ENCODE results near the gene LPIN2.
A peak's percentile ranks its signal among the peaks of the same experiment; 100 is the strongest.
"Not testable (repeated sequence)": the region's sequence is repeated elsewhere in the genome, so short reads cannot be mapped to it uniquely, and the experiment has no call there.

The LPIN2 gene

DNA sequence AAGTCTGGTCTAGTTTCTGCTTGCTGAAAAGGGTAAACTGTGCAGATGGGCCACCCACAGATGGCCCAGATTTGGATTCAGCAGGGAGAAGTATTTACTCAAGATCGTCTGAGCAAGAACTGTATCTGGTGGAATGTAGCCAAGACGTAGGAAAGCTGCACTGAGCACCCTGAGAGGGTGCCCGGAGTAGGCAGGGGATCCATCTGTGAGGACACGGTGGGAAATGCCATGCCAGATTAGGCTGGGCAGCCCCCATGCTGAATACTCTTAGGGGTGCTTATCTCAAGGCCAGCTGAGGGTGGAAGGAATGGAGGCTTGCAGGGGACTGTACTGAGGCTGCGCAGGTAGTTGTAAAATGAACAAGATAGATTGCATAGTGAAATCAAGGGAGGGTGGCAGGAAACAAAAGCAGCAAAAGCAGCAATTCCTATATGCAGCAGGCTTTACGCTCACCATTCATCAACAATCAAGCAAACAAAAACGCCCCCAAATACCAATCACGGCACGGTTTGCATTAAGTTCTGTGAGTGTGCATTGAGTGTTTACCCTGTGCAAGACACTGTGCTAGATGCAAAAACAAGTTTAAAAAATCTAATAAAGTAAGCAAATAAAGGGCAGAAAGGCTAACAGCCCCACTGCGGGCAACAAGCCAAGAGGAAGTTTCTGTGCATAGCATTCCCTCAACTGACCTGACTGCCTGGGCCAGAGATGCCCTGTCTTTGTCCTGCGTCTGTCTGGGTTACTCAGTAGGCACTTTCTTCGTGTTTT lies 32.2 kb upstream of the LPIN2 start:
- DNase-seq (ENCODE audit: low spot score) = no peak

DNA sequence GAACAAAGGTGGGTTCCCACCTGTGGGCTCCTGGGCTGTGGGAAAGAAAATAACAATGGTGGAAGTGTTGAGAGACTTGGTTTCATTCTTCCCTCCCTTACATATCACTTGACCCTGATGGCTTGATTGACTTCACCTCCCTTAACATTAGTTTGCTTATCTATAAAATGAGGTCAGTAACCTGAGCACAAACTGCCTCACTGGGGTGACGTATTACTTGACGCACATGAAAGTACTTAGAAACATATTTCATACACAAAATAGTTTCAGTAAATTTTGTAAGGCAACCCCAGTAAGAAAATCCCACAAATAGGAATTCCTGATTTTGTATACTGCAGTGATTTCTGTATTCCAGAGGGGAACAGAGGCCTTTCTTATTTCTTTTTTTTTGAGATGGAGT lies 29.4 kb upstream of the LPIN2 start:
- DNase-seq (ENCODE audit: low spot score) = no peak

DNA sequence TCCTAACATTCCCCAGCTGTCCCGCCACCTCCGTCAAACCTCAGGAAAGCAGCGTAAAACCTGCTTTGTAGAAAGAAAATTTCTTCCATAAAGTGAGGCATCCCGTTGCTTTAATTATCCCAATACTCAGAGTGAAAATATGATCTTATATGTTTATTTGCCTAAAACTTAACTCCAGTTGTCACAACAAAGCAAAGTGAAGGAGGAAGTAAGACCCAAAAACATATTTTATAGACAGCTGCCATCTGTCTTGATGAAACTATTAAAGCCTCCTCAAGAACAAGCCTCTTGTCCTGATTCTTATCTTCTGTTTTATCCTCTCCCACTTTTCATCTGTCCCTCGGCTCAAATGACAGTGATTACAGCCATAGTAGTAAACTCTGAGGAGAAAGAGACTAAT lies 28.9 kb upstream of the LPIN2 start:
- DNase-seq (ENCODE audit: low spot score) = no peak

GRCh38 chr18:3040881-3041280 lies 27.9 kb upstream of the LPIN2 start:
- no peak for DNase-seq (ENCODE audit: low spot score)

- no peak for DNase-seq (ENCODE audit: low spot score)
Measured at GRCh38 chr18:3040173-3040572, 27.2 kb upstream of the LPIN2 start.

DNA sequence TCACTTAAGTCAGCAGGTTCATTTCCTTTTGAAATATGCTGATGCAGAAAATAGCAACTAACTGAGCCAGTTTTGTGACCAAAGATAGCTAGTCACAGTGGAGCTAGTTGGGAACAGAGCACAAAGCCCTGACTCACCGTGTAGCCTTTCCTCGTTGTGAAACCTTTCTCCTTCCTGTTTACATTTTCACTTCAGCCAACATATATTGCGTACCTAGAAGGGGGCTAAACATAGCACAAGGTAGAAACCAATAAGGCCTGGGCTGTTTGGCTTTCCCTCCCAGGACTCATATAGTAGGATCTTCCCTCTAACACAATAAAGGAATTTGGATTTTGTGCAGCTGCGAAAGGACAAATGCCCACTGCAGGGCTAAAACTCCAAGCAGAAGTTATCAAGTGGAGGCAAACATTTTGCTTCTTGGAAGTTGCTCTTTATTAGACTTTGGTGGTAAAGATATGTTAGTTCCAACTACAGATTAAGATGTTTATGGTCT lies 24.5 kb upstream of the LPIN2 start:
- DNase-seq (ENCODE audit: low spot score) = peak; percentile 77

- DNase-seq (ENCODE audit: low spot score) = no peak
Measured at GRCh38 chr18:3036108-3036507, 23.2 kb upstream of the LPIN2 start.

DNA sequence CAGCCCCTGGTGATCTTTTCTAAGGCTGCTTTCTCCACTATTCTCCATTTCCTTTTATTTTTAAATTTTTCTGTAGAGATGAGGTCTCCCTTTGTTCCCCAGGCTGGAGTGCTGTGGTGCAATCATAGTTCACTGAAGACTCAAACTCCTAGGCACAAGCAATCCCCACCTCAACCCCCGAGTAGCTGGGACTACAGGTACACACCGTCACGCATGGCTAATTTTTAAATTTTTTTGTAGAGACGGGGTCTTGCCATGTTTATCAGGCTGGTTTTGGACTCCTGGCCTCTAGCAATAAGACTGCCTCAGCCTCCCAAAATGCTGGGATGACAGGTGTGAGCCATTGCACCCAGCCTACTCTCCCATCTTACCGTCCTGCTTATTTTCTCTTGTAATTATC lies 22.7 kb upstream of the LPIN2 start:
- DNase-seq (ENCODE audit: low spot score) = no peak

DNA sequence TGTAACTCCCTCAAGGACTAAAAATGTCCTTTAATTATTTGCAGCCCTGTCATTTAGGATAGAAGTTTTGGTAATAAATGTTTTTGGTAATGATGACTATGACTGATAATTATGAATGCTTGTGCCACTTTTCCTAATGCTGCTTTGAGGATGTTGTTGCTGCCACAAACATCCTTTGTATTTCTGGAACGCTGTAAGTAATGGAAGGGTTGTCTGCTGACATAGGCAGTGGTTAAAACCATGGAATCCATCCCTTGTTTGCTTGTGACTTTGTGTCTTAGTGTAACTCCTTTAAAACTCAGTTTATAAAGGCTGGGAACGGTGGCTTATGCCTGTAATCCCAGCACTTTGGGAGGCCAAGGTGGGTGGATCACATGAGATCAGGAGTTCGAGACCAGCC lies 19.8 kb upstream of the LPIN2 start:
- no peak for DNase-seq (ENCODE audit: low spot score)

GRCh38 chr18:3029215-3029952 lies 16.4 kb upstream of the LPIN2 start:
- DNase-seq (ENCODE audit: low spot score) = peak; percentile 32

- not testable (repeated sequence) for DNase-seq (ENCODE audit: low spot score)
Measured at GRCh38 chr18:3028115-3028514, 15.2 kb upstream of the LPIN2 start.

DNA sequence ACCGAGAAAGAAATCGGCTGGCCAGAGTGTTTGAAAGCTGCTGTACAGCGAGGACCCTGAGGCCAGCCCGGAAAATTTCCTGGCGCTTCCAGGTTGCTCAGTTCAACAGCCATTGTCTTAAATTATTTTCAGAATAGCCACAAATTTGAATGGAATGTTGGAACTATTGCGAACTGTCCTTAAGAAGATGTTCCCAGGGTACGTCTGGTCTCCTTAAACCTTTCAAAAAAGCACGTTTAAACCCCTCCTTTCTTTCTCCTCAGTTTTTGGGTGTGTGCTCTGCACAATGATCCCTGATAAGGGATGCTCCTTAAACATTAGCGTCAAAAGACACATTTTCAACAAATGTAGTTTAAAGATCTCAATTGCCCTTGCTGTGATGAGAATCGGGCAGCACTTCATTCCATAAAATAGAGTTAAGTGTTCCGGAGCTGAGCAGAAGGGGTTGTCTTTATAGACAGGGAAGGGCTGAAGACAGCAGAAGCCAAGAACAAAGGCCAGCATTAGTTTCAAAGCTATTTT lies 14.5 kb upstream of the LPIN2 start:
- DNase-seq (ENCODE audit: low spot score) = no peak

DNA sequence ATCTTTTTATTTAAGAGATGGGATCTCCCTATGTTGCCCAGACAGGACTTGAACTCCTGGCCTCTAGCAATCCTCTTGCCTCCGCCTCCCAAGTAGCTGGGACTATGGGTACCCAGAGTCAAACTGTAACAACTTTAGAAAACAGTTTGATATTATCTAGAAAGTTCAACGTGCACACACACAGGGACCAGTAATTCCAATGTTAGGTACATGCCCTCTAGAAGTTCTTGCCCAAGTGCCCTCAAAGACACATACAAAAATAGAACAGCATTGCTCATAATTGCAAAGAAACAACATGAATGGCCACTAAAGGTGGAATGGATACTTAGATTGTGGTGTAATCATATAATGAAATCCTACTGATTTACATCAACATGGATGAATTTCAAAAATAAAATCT lies 12.6 kb upstream of the LPIN2 start:
- no peak for DNase-seq (ENCODE audit: low spot score)

DNA sequence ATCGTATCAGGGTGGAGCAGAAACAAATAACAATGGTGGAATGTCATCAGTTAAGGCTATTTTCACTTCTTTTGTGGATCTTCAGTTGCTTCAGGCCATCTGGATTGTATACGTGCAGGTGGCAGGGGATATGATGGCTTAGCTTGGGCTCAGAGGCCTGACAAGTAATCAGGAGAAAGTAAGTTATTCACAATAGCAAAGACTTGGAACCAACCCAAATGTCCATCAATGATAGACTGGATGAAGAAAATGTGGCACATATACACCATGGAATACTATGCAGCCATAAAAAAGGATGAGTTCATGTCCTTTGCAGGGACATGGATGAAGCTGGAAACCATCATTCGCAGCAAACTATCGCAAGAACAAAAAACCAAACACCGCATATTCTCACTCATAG lies 10.7 kb upstream of the LPIN2 start:
- not testable (repeated sequence) for DNase-seq (ENCODE audit: low spot score)

- no peak for DNase-seq (ENCODE audit: low spot score)
Measured at GRCh38 chr18:3016585-3017297, 3.8 kb upstream of the LPIN2 start.

DNA sequence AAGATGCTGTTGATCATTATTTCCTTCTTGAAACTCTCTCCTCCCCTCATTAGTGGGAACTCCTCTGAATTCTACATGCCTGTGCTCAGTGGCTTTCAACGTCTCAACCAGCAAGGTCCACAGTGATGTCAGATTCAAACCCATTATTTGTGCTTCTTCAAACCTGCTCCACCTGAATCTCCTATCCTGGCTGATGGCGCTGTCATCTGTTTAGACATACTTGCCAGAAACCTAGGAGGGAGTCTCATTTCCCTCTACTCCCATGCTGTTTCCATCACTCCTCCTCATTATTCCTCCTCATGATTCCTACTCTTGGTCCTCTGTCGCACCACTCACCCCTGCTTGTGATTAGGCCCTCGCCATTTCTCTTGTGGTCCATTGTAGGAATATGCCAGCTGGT lies 2.9 kb upstream of the LPIN2 start:
- no peak for DNase-seq (ENCODE audit: low spot score)

- DNase-seq (ENCODE audit: low spot score) = peak; percentile 57
Measured at GRCh38 chr18:3015204-3015592, 2.3 kb upstream of the LPIN2 start.

DNA sequence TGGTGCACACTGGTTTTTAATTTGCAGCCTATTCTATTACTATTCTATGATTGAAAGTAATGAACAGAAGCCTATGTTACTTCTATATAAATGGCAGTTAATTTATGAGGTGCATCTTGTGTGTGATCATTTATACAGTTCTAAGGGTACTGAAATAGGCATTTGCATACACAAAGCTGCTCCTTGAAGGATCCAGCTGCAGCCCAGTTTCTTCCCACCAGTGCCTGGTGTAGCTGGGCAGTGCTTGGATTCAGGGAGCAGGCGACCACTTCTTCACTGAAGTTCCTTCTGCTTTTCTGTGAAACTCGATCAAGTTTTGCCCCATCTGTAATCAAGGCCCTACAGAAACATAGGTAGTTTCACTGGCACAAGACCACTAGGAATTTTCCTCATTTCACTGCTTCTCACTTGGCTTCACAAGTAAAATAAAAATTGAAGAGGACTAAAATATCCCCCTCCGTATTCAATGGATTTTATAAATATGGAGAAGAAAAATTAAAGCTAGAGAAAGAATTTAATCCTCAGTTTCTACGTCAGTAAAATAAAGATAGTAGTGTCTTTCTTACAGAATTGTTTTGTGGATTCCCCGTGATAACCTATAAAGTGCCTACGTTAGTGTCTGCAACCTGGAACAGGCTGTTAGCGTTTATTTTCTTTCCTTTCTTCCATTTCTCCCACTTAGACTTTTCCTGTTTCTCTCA lies 1.7 kb upstream of the LPIN2 start:
- no peak for DNase-seq (ENCODE audit: low spot score)

- peak; percentile 44 for DNase-seq (ENCODE audit: low spot score)
Measured at GRCh38 chr18:3012136-3013023, 564 bp downstream of the LPIN2 start.

GRCh38 chr18:3010086-3010485 lies 2.9 kb downstream of the LPIN2 start:
- no peak for DNase-seq (ENCODE audit: low spot score)

DNA sequence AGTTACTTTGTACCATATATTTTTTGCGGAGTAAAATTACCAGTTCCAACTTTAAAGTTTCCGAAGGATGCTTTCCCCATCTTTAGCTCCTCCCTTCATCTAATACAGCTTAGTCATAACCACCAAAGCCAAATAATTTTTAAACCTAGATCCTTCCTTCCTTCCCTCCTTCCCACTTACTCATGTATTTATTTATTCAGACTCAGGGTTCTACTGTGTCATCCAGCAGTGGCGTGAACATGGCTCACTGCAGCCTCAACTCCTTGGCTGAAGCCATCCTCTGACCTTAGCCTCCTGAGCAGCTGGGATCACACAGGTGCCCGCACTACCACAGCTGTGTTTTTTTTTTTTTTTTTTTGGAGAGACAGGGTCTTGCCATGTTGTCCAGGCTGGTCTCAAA lies 4.4 kb downstream of the LPIN2 start:
- peak; percentile 52 for DNase-seq (ENCODE audit: low spot score)
